Effector memory CD8-positive, alpha-beta T cell (primary cell): ENCODE data around the gene ESX1.

Experiments
- ATAC-seq: fragments of 150-1000 bp; cut with Tn5 transposase; replicated peaks from 2 replicates; pipeline ENCODE4 v1.10.0; 2021; ENCODE audit warnings: mild to moderate bottlenecking, moderate library complexity
- DNase-seq, 3 experiments: peaks; one replicate each; pipeline ENCODE4 v3.0.0; 2021
- H3K27ac Mint-ChIP-seq, 2 donors: one replicate each; pipeline ENCODE4 v1.8.0; 2022; ENCODE audit warnings: mild to moderate bottlenecking in 2 of 2, mixed read lengths in 2 of 2, moderate library complexity in 2 of 2
- H3K27me3 Mint-ChIP-seq, 2 donors: one replicate each; pipeline ENCODE4 v1.8.0; 2022; ENCODE audit warnings: mixed read lengths in 2 of 2
- H3K36me3 Mint-ChIP-seq: one replicate; pipeline ENCODE4 v1.8.0; 2022; ENCODE audit warnings: mild to moderate bottlenecking, moderate library complexity, mixed read lengths; ENCODE audit not compliant: insufficient read depth
- H3K4me1 Mint-ChIP-seq, 2 donors: one replicate each; pipeline ENCODE4 v1.8.0; 2022; ENCODE audit warnings: low read depth in 2 of 2, mixed read lengths in 2 of 2
- H3K4me3 Mint-ChIP-seq, 2 donors: one replicate each; pipeline ENCODE4 v1.8.0; 2022; ENCODE audit warnings: mild to moderate bottlenecking in 2 of 2, mixed read lengths in 2 of 2, moderate library complexity in 2 of 2
- H3K9me3 Mint-ChIP-seq, 2 donors: one replicate each; pipeline ENCODE4 v1.8.0; 2022; ENCODE audit warnings: mixed read lengths in 2 of 2
- total RNA-seq, 9 experiments: gene quantifications; one replicate each; lab custom pipeline; 2026; lab: John Stamatoyannopoulos, UW

The ESX1 gene
- total RNA-seq, result 0 to 0.03 (median 0) reads per million in 9 experiments

DNA sequence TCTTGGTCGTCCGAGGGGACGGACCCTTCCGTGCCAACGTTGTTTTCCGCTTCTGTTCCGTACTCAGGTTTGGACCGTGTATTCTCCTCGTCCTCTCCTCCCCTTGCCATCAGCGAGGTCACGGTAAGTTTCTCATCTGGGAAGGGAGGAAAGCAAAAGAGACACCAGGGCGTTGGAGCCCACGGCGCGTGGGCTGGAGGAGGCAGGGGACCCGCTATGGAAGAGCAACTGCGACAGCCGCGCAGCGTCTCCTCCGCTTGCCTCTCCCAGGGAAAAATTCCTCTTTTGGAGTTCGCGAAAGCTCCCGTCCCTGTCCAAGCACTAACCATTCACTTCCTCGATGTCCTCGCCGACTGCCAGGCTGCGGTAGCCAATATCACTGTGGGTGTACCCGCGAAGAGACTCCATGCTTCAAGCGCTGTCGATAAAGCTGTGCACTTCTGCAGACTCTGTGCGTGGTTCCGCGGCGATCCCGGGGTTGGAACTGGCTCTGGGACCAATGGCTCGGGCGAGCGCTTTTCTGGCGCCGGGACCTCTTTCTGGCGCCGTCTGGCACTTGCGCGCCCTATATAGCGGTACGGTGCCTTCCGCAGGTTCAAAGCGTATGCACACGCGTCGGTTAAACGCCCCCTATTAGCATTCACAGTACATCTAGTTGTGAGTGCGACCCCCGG lies at the start of gene ESX1:
TSS of gene ESX1 (minus strand) at position 492 of the 674 bp plus-strand sequence. CDS start at position 408, 84 bp downstream.
- Mint-ChIP-seq H3K4me1 (peaks cover 6 to 7% of the 10 kb centered on the region in 2 donors), H3K36me3 (no peaks in the 10 kb centered on the region), H3K27me3 (peaks cover 21 to 33% of the 10 kb centered on the region in 2 donors), H3K9me3 (no peaks in the 10 kb centered on the region), H3K27ac (no peak within 1 kb of the TSS), H3K4me3 (peak within 1 kb of the TSS; percentile 55 to 76)
- no peak for DNase-seq
- ATAC-seq, result no peak

DNA sequence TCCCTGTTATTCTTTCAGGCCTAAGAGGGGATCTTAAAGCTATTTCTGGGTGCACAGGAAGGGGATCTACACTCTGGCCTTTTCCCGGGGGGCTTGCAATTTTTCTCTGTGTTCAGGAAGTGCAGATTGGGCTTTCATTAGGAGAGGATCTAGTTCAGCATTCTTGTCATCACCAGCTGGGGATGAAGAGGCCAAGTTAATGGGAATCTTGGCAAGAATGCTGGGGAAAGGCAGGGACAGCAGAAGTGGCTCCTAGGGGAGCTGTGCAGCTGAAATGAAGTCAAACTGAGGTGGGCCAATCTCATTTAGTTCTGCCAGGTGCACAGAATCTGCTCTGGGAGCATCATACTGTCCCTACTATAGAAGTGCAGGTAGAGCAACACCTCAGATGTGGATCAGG lies 40.9 kb upstream of the ESX1 start:
- Mint-ChIP-seq H3K4me3 (no peak overlapping the region), H3K9me3 (no peaks in the 10 kb centered on the region), H3K27me3 (peaks cover 14 to 19% of the 10 kb centered on the region in 2 donors), H3K36me3 (no peaks in the 10 kb centered on the region), H3K4me1 (no peaks in the 10 kb centered on the region), H3K27ac (no peak overlapping the region)
- ATAC-seq (no peak), DNase-seq (no peak)

DNA sequence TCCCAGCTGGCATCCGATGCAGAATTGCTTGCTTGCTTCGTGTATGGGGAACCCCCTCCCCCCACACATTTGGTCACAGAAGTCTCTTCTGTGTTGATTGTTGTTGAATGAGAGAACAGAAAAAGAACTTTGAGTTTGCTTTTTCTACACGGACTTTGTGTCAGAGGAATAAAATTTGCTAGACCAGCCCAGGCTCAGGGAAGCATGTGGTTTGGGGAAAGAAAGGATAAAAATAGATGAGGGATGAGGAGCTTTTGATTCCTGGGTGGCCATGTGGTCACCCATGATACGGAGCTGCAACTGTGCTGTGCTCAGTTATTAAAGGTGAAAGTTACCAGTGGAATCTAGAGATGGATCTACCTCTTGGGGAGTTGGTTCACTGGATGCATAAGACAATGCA lies 34.2 kb upstream of the ESX1 start:
- Mint-ChIP-seq H3K27me3 (peaks cover 17 to 18% of the 10 kb centered on the region in 2 donors), H3K27ac (peak overlapping the region in 1 of 2 donors; percentile 25), H3K36me3 (no peaks in the 10 kb centered on the region), H3K4me3 (no peak overlapping the region), H3K9me3 (no peaks in the 10 kb centered on the region), H3K4me1 (no peaks in the 10 kb centered on the region)
- no peak for ATAC-seq
- no peak for DNase-seq

DNA sequence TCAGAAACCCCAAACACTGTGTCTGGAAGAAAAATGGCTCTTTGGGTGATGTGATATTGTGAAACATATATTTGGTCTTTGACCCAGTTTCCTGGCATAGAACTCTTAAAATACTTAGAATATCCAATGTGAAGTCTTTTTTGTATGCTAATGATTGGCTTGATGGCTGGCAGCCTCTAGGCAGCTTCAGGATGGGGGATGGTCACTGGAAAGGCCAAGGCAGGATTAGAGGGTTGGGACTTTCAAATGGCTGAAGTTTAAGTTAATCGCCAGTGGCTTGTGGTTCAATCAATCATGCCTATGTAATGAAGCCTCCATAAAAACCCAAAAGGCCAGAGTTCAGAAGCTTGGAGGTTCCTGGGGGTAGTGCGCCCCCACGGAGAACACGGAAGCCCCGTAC lies 33.5 kb upstream of the ESX1 start:
- Mint-ChIP-seq H3K27ac (no peak overlapping the region), H3K9me3 (no peaks in the 10 kb centered on the region), H3K4me1 (no peaks in the 10 kb centered on the region), H3K4me3 (no peak overlapping the region), H3K36me3 (no peaks in the 10 kb centered on the region), H3K27me3 (peaks cover 17 to 18% of the 10 kb centered on the region in 2 donors)
- ATAC-seq, result no peak
- no peak for DNase-seq

DNA sequence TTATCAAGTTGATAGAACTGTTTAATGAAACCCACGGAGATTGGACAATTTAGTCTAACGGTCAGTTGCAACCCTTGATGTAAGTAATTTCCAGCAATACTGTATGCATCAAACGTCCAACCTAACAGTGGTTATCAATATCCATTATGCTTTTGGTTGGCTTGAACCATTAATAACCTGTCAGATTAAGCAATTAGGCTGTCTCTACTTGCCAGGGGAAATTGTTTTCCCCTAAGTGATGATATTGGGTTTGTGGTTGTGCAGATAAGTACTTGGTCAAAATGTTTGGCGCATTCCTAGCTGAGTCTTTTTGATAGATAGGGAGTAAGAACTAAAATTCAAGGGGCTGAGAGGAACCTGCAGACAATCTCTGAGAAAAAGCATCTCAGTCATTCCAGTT lies 30.5 kb upstream of the ESX1 start:
- Mint-ChIP-seq H3K27ac (no peak overlapping the region), H3K4me1 (no peaks in the 10 kb centered on the region), H3K27me3 (peaks cover 10 to 16% of the 10 kb centered on the region in 2 donors), H3K36me3 (no peaks in the 10 kb centered on the region), H3K9me3 (no peaks in the 10 kb centered on the region), H3K4me3 (no peak overlapping the region)
- ATAC-seq, result no peak
- no peak for DNase-seq

DNA sequence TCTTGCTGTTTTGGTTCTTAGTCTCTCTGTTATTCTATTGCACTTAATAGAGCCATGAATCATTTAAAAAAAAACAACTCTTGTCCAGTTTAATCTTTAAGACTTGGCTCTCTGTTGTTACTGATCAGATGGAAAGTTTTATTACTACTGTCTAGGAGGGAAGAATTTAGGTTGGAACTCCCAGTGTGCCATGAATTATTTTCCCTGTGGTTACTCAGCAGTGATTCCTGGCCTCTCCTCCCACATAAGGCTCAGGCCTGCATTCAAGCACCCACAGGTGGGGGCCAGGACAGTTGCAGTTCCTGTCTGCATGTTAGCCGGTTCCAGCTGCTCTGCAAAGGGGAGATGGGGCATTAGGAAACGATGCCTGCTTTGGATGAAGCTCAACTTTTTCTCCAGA lies 29.8 kb upstream of the ESX1 start:
- DNase-seq, result no peak
- Mint-ChIP-seq H3K36me3 (no peaks in the 10 kb centered on the region), H3K9me3 (no peaks in the 10 kb centered on the region), H3K4me3 (no peak overlapping the region), H3K27ac (no peak overlapping the region), H3K27me3 (peaks cover 10 to 18% of the 10 kb centered on the region in 2 donors), H3K4me1 (no peaks in the 10 kb centered on the region)
- no peak for ATAC-seq

DNA sequence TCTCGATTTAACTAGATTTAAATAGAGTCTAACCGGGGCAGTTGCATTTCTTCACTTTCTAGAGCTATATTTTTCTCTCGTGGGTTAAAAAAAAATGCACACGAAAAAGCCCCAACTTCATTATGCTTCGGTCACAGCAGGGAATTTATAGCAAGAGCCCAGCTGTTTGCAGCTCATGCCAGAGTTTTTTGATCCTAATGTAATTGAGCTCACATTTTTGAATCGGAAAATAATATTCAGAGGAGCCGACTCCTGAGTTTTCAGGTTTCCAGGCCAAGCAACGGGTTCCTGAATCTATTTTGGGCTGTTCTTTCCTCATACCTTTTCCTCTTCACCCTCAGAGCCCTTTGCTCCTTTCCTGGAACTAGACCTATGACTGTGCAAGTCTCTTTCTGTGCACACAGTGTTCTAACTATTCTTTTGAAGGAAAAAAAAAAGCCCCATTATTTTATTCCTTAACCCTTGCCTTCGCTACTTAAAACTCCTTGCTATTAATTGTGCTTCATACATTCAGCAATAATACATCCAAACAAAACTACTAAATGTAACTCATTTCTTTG lies 27.5 kb upstream of the ESX1 start:
- Mint-ChIP-seq H3K9me3 (no peaks in the 10 kb centered on the region), H3K4me1 (no peaks in the 10 kb centered on the region), H3K27ac (no peak overlapping the region), H3K27me3 (peaks cover 15 to 19% of the 10 kb centered on the region in 2 donors), H3K36me3 (no peaks in the 10 kb centered on the region), H3K4me3 (no peak overlapping the region)
- no peak for ATAC-seq
- DNase-seq, result no peak

DNA sequence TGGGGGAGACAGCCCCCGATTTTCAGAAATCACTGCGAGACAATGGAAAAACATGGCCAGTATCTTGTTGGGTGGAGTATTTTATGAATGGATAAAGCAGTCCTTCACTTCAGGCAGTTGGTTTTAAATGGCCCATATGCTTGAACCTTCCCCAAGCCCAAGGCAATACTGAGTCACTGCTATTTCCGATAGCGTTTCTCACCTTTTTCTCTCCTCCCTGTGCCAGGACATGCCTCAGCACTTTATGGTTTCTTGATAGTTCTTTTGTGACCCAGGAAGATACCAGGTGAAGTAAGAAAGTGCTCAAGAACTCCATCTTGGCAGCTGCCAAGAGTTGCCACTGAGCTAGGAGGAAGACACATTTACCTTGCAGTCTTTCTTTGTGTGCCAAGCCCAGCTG lies 26.8 kb upstream of the ESX1 start:
- H3K4me3 Mint-ChIP-seq, result no peak overlapping the region
- no peaks in the 10 kb centered on the region for H3K4me1 Mint-ChIP-seq
- H3K9me3 Mint-ChIP-seq, result no peaks in the 10 kb centered on the region
- no peak overlapping the region for H3K27ac Mint-ChIP-seq
- peaks cover 15 to 19% of the 10 kb centered on the region in 2 donors for H3K27me3 Mint-ChIP-seq
- H3K36me3 Mint-ChIP-seq, result no peaks in the 10 kb centered on the region
- ATAC-seq (no peak), DNase-seq (no peak)

DNA sequence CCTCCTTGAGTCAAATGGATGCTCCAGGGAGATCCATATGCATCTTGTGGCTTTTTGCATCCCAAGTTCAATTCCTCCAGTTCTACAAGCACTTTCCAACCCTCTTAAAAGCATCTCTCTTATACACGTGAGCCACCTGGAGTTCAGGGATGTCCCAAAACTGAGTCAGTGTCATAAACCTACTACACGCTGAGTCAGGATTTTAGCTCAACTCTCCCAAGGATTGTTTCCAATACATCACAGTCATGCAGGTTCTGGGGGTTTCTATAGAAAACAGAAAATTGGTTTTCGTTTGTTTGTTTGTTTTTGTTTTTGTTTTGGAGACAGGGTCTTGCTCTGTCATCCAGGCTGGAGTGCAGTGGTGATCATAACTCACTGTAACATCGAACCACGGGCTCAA lies 25.9 kb upstream of the ESX1 start:
- no peaks in the 10 kb centered on the region for H3K36me3 Mint-ChIP-seq
- H3K4me1 Mint-ChIP-seq, result no peaks in the 10 kb centered on the region
- H3K9me3 Mint-ChIP-seq, result no peaks in the 10 kb centered on the region
- H3K4me3 Mint-ChIP-seq, result no peak overlapping the region
- H3K27me3 Mint-ChIP-seq, result peaks cover 15 to 19% of the 10 kb centered on the region in 2 donors
- no peak for ATAC-seq
- no peak overlapping the region for H3K27ac Mint-ChIP-seq
- no peak for DNase-seq

DNA sequence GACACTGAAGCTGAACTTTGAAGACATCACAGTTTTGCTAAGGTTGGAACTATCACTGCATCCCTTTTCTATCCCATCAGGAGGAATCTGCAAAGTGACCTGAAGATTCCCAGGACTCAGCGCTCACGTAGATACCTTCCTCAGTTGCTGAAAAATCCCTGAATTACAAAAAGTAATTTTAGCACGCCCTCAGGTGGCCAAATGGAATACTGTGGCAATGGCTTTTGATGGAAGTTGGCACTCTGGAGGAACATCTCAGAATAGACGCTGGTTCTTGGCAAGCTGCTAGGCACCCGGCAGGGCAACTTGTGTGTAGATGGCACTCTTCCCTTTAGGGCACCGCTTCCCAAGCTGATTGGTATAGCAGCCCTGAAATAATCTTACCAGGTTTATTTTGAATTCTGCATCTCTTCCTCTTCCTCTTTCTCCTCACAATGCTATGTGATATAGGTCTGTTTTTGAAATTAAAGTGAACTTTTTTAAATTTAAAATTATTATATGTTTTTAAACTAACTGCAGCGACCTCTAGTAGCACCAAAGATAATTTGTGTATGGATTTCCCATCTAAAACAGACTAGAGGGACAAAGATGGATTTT lies 16.3 kb upstream of the ESX1 start:
- Mint-ChIP-seq H3K27ac (no peak overlapping the region), H3K27me3 (peaks cover 6 to 14% of the 10 kb centered on the region in 2 donors), H3K4me1 (no peaks in the 10 kb centered on the region), H3K9me3 (no peaks in the 10 kb centered on the region), H3K4me3 (peak overlapping the region; percentile 18 to 54), H3K36me3 (no peaks in the 10 kb centered on the region)
- ATAC-seq (no peak), DNase-seq (peak in 2 of 3 experiments; percentile 1 to 3)

DNA sequence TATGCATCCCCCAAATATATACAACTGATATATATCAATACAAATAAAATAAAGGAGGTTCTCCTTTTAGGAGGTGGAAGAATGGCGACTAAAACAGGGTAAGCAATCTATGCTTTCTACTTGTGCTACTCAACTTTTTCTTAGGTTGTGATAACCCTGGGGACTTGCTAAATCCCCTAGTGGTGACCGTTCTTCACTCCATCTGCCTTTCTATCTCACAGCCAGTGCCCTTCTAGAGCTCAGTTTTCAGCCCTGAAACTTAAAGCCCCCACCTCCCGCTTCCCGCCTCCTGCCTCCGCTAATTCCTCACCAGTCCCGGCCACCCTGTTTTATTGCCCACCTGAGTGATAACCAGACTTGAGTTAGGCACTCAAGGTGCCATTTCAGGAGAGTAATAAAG lies 15.5 kb upstream of the ESX1 start:
- H3K4me1 Mint-ChIP-seq, result no peaks in the 10 kb centered on the region
- ATAC-seq, result no peak
- peaks cover 6 to 11% of the 10 kb centered on the region in 2 donors for H3K27me3 Mint-ChIP-seq
- H3K9me3 Mint-ChIP-seq, result no peaks in the 10 kb centered on the region
- no peaks in the 10 kb centered on the region for H3K36me3 Mint-ChIP-seq
- H3K4me3 Mint-ChIP-seq, result peak overlapping the region in 1 of 2 donors; percentile 54
- H3K27ac Mint-ChIP-seq, result no peak overlapping the region
- DNase-seq, result no peak

DNA sequence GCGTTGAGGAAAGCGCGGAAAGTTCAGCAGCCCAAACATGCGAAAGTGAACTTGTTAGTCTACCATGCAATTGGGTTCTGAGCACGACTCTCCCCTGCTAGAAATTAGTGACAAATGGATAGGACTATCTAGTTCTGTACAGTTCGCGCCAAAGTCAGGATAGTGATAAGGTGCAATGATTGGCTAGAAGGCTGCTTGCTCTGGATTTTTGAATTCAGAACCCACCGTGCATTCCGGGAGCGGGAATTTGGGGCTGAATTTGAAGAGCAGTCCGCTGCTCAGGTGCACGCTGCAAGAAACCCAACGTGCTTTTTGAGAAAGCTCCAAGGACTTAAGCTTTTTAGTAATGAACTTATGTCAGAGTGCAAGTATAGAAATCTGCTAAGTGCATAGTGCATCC lies 732 bp upstream of the ESX1 start:
- Mint-ChIP-seq H3K27me3 (peaks cover 21 to 33% of the 10 kb centered on the region in 2 donors), H3K36me3 (no peaks in the 10 kb centered on the region), H3K9me3 (no peaks in the 10 kb centered on the region)

DNA sequence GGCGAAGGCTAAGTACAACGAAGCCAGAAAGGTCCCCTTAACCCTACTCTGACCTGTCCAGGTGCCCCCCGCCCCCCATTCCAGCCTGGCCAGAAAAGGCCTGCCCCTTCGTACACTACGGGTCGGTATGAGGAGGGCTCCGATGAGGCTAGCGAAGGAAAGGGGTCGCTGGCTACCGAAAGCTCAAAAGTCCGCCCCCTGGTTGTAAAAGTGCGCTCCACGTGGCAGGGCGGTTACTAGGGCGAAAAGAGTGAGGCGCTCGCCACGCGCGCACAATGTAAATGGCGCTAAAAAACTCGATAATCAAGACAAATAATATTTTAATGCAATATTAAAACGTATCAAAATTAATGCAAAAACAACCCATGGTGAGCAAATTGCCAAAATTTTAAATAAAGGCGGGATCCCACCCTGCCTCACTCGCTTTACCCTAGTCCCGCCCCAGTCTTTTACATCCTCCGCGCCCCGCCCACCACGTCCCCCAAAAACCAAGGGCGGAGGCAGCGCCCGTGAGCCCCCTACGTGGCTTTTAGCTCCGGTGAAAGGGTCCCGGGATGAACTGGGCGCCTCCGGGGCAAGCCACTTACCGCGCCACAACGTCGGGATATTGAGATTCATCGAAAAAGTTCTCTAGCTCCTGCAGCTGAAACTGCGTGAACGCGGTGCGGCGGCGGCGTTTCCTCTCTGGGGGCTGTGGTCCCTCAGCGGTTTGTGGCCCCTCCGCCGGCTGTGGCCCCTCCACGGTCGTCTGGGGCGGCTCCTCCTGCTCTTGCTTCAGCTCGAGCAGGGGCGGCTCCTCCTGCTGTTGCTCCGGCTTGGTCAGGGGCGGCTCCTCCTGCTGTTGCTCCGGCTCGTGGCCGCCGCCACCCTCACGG lies 929 bp downstream of the ESX1 start:
- Mint-ChIP-seq H3K36me3 (no peaks in the 10 kb centered on the region), H3K9me3 (no peaks in the 10 kb centered on the region), H3K27ac (no peak overlapping the region), H3K4me1 (peaks cover 6 to 7% of the 10 kb centered on the region in 2 donors), H3K27me3 (peaks cover 16 to 33% of the 10 kb centered on the region in 2 donors), H3K4me3 (peak overlapping the region; percentile 55 to 76)
- ATAC-seq (no peak), DNase-seq (no peak)

More for the DNA sequence above, 732 bp upstream of the ESX1 start:
- H3K27ac Mint-ChIP-seq, result no peak overlapping the region
- no peak overlapping the region for H3K4me3 Mint-ChIP-seq
- DNase-seq (no peak), ATAC-seq (no peak)
- peaks cover 6 to 7% of the 10 kb centered on the region in 2 donors for H3K4me1 Mint-ChIP-seq
